MCF 10A (cell line): ENCODE data around the gene GMDS. TPM values are rescaled to one million over a fixed set of nuclear protein-coding genes. Genes with fewer than 3 reads are reported as not detected.

ENCODE experiments used
- BruUV-seq: library from RNA; stranded (reverse); fragments of 400-500 nt; replicated peaks from 2 replicates; lab custom pipeline; 2021; lab: Mats Ljungman, UMichigan
- CTCF ChIA-PET: fragments of 300-600 bp; sonication (Branson Sonifier 250); formaldehyde crosslinking; extraction: SDS; loops from one replicate; lab custom pipeline; 2021; ENCODE audit warnings: antibody characterized with exemption, inconsistent platforms; lab: Yijun Ruan, JAX
- POLR2A ChIA-PET: fragments of 300-600, 350-650 bp; sonication (Branson Sonifier 250); formaldehyde crosslinking; extraction: SDS; loops from one replicate; lab custom pipeline; 2020; ENCODE audit warnings: antibody characterized with exemption, inconsistent platforms; lab: Yijun Ruan, JAX
- DNase-seq: peaks from one replicate; pipeline ENCODE4 v3.0.0-alpha.2; 2018; ENCODE audit not compliant: unreplicated experiment
- H3K27ac Mint-ChIP-seq: one replicate; pipeline ENCODE4 v1.8.0; 2022; ENCODE audit warnings: mild to moderate bottlenecking, low read depth, mixed read lengths; ENCODE audit not compliant: unreplicated experiment
- H3K27me3 Mint-ChIP-seq: one replicate; pipeline ENCODE4 v1.8.0; 2022; ENCODE audit warnings: mixed read lengths; ENCODE audit not compliant: insufficient read depth, unreplicated experiment
- H3K36me3 Mint-ChIP-seq: one replicate; pipeline ENCODE4 v1.8.0; 2022; ENCODE audit warnings: mild to moderate bottlenecking, moderate library complexity, mixed read lengths; ENCODE audit not compliant: insufficient read depth, unreplicated experiment
- H3K4me1 Mint-ChIP-seq: one replicate; pipeline ENCODE4 v1.8.0; 2022; ENCODE audit warnings: mixed read lengths; ENCODE audit not compliant: insufficient read depth, unreplicated experiment
- H3K4me3 Mint-ChIP-seq: one replicate; pipeline ENCODE4 v1.8.0; 2022; ENCODE audit warnings: mild to moderate bottlenecking, moderate library complexity, mixed read lengths; ENCODE audit not compliant: unreplicated experiment
- H3K9me3 Mint-ChIP-seq: one replicate; pipeline ENCODE4 v1.8.0; 2022; ENCODE audit warnings: mixed read lengths; ENCODE audit not compliant: unreplicated experiment
- CTCF ChIP-seq: fragments of 200-600 bp; IDR thresholded peaks from one replicate; pipeline ENCODE4 v1.8.0; 2022; ENCODE audit warnings: antibody characterized with exemption, mild to moderate bottlenecking; ENCODE audit not compliant: unreplicated experiment
- intact Hi-C: fragments of 100-400 bp; cut with micrococcal nuclease; formaldehyde crosslinking; loops from 2 replicates; pipeline ENCODE4 v1.14.1; 2022
- total RNA-seq: library from RNA; stranded (reverse); gene quantifications from 2 replicates; pipeline ENCODE4 v1.2.3, GENCODE V29; 2022

GMDS gene
- total RNA-seq, 1 experiment from 2014 or later: 24.9 TPM

GRCh38 chr6:1827984-1828793 is 417.2 kb downstream of the GMDS start:
- no TSS peak for BruUV-seq

DNA sequence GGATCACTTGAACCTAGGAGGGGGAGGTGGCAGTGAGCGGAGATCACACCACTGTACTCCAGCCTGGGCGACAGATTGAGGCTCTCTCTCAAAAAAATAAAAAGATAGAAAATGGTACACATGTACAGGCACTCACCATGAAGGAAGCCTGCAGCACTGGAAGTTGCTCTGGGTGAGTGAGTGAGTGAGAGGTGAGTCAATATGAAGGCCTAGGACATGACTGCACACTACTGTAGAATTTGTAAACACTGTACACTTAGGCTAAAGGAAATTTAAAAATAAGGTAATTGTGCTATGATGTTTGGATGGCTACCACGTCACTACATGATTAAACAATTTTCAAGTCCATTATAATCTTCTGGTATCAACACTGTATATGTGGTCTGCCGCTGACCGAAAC is 419.5 kb downstream of the GMDS start:
- intact Hi-C loops: no loop called here
- Mint-ChIP-seq H3K27ac (no peak overlapping the region), H3K27me3 (no peaks in the 10 kb centered on the region), H3K4me1 (no peaks in the 10 kb centered on the region), H3K4me3 (no peak overlapping the region), H3K9me3 (peaks cover 14% of the 10 kb centered on the region), H3K36me3 (no peaks in the 10 kb centered on the region)
- ChIA-PET CTCF (no interaction called here), POLR2A (no interaction called here)
- TF ChIP-seq CTCF: no peak
- DNase-seq: no peak
- BruUV-seq: no TSS peak

More at GRCh38 chr6:1827984-1828793, 417.2 kb downstream of the GMDS start:
- H3K9me3 Mint-ChIP-seq: peaks cover 14% of the 10 kb centered on the region
- ChIA-PET POLR2A (no interaction called here), CTCF (interaction anchor here (1.0 kb wide), 1 partner anchor 276 kb away, joined by 3 read pairs; no protein-coding TSS in a partner anchor)
- H3K4me1 Mint-ChIP-seq: no peaks in the 10 kb centered on the region
- H3K36me3 Mint-ChIP-seq: no peaks in the 10 kb centered on the region
- H3K4me3 Mint-ChIP-seq: no peak overlapping the region
- H3K27me3 Mint-ChIP-seq: no peaks in the 10 kb centered on the region
- no peak for TF ChIP-seq CTCF
- intact Hi-C loops: no loop called here
- peak overlapping the region; percentile 21 for H3K27ac Mint-ChIP-seq
- DNase-seq: no peak

DNA sequence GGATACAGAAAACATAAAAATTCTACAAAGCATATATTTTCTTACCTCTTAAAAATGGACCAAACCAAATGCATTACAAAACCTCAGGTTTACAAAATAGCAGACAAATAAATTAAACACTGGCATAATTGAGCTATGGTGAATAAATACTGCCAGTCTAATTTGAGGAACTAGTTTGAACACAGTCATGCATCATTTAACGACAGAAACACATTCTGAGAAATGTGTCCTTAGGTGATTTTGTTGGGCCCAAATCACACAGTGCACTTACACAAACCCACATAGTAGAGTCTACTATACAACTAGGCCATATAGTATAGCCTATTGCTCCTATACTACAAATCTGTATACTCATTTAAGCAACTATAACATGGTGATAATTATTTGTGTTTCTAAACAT is 420.1 kb downstream of the GMDS start:
- Mint-ChIP-seq H3K36me3 (no peaks in the 10 kb centered on the region), H3K4me3 (no peak overlapping the region), H3K27ac (no peak overlapping the region), H3K9me3 (peaks cover 14% of the 10 kb centered on the region), H3K27me3 (no peaks in the 10 kb centered on the region), H3K4me1 (no peaks in the 10 kb centered on the region)
- intact Hi-C loops: no loop called here
- CTCF ChIA-PET: interaction anchor here (0.5 kb wide), 1 partner anchor 9 kb away, joined by 3 read pairs; no protein-coding TSS in a partner anchor
- no peak for DNase-seq
- POLR2A ChIA-PET: no interaction called here
- no peak for TF ChIP-seq CTCF
- no TSS peak for BruUV-seq

GRCh38 chr6:1821513-1822183 is 423.8 kb downstream of the GMDS start:
- no peak overlapping the region for H3K27ac Mint-ChIP-seq
- H3K27me3 Mint-ChIP-seq: no peaks in the 10 kb centered on the region
- no TSS peak for BruUV-seq
- no peaks in the 10 kb centered on the region for H3K9me3 Mint-ChIP-seq
- POLR2A ChIA-PET: interaction anchor here (0.6 to 1.4 kb wide), 3 partner anchors 9 to 13 kb away, joined by 3 to 5 read pairs (median 5); no protein-coding TSS in a partner anchor
- TF ChIP-seq CTCF: no peak
- CTCF ChIA-PET: no interaction called here
- intact Hi-C loops: no loop called here
- DNase-seq: no peak
- H3K4me1 Mint-ChIP-seq: peaks cover 5% of the 10 kb centered on the region
- H3K36me3 Mint-ChIP-seq: no peaks in the 10 kb centered on the region
- no peak overlapping the region for H3K4me3 Mint-ChIP-seq
